ENCODE results near the gene NLGN1. TPM values are rescaled to one million over a fixed set of nuclear protein-coding genes. Genes with fewer than 3 reads are reported as not detected.

The NLGN1 gene
- total and polyA plus RNA-seq, 2 experiments from 2014 or later, result 5.3 to 10.9 TPM

DNA sequence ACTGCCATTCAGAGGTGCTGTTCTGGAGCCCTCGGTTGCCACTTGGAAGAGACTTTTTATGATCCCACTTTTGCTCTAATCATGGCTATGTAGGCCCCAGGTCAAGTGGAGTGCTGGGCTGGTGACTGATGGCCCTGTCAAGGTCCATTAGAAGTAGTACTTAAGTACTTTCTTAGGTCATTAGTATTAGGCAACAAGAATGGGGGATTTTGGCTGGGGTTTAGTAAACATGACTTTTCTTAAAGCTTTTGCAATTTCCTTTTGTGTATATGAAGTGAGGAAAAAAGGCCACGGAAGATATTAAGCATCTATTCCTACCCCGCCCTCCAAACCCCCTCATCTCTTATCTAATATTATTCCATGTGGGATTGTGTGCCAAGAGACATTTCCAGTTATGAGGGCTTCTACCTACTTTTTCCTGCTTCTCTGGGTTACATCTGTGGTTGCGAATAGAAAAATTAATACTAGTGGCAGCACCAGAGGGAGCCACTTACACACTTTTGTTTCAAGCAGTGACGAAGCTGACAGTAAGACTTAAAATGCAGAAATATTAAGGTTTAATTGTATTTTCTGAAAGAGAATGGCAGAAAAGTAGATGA is 13.9 kb downstream of the NLGN1 start:
- peak; percentile 48 to 64 for DNase-seq (ENCODE audit: low read depth in 1 of 2, low spot score in 1 of 2)
- Histone ChIP-seq H3K9me3 (ENCODE audit: low read depth) (no peaks in the 10 kb centered on the region), H3K4me1 (ENCODE audit: low read depth) (peaks cover 12% of the 10 kb centered on the region), H3K27me3 (no peaks in the 10 kb centered on the region), H3K4me3 (no peak overlapping the region), H3K36me3 (no peaks in the 10 kb centered on the region), H3K27ac (no peak overlapping the region)
- TF ChIP-seq CTCF (IDR thresholded peaks at IDR 0.05; ENCODE audit: low read depth, low read length), result peak; percentile 49

DNA sequence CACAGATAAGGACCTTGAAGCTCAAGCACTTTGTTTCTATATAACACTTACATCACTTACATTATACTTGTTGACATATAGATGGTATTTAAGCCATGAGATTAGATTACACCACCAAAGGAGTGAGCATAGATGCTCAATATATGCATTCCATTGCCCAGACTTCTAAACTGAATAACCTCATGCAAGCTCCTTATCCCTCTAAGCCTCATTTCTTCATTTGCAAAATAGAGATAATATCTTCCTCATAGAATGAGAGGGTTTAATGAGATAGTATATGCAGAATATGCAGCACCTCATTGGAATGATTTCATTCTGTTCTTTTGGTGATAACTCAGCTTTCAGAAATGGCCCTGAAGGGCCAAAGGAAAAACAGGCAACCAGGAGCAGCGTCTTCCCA is 18.5 kb downstream of the NLGN1 start:
- Histone ChIP-seq H3K27me3 (no peaks in the 10 kb centered on the region), H3K9me3 (ENCODE audit: low read depth) (no peaks in the 10 kb centered on the region), H3K4me1 (ENCODE audit: low read depth) (peaks cover 5% of the 10 kb centered on the region), H3K27ac (no peak overlapping the region), H3K4me3 (no peak overlapping the region), H3K36me3 (no peaks in the 10 kb centered on the region)
- no peak for TF ChIP-seq CTCF (IDR thresholded peaks at IDR 0.05; ENCODE audit: low read depth, low read length)
- no peak for DNase-seq (ENCODE audit: low read depth in 1 of 2, low spot score in 1 of 2)

DNA sequence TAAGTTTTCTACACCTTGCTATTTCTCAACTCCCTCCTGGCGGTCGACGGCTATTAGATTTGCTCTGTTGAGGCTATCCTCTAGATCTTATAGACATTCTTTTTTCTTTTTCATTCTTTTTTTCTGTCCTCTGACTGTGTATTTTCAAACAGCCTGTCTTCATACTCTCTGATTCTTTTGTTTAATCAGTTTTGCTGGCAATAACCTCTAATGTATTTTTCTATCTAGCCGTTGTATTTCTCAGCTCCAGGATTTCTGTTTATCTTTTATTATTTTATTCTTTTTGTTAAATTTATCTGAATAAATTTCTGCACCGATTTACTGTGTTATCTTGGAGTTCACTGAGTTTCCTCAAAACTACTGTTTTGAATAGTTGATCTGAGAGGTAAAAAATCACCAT is 31.5 kb downstream of the NLGN1 start:
- H3K4me3 ChIP-seq, result no peak overlapping the region
- no peak for TF ChIP-seq CTCF (IDR thresholded peaks at IDR 0.05; ENCODE audit: low read depth, low read length)
- H3K27ac ChIP-seq, result no peak overlapping the region
- no peaks in the 10 kb centered on the region for H3K36me3 ChIP-seq
- no peak for DNase-seq (ENCODE audit: low read depth in 1 of 2, low spot score in 1 of 2)
- no peaks in the 10 kb centered on the region for H3K9me3 ChIP-seq (ENCODE audit: low read depth)
- no peaks in the 10 kb centered on the region for H3K27me3 ChIP-seq
- no peaks in the 10 kb centered on the region for H3K4me1 ChIP-seq (ENCODE audit: low read depth)

GRCh38 chr3:173429527-173429926 is 32.0 kb downstream of the NLGN1 start:
- H3K9me3 ChIP-seq (ENCODE audit: low read depth), result no peaks in the 10 kb centered on the region
- H3K36me3 ChIP-seq, result no peaks in the 10 kb centered on the region
- H3K4me1 ChIP-seq (ENCODE audit: low read depth), result no peaks in the 10 kb centered on the region
- no peak for DNase-seq (ENCODE audit: low read depth in 1 of 2, low spot score in 1 of 2)
- H3K27me3 ChIP-seq, result no peaks in the 10 kb centered on the region
- H3K27ac ChIP-seq, result no peak overlapping the region
- TF ChIP-seq CTCF (IDR thresholded peaks at IDR 0.05; ENCODE audit: low read depth, low read length), result no peak
- no peak overlapping the region for H3K4me3 ChIP-seq

DNA sequence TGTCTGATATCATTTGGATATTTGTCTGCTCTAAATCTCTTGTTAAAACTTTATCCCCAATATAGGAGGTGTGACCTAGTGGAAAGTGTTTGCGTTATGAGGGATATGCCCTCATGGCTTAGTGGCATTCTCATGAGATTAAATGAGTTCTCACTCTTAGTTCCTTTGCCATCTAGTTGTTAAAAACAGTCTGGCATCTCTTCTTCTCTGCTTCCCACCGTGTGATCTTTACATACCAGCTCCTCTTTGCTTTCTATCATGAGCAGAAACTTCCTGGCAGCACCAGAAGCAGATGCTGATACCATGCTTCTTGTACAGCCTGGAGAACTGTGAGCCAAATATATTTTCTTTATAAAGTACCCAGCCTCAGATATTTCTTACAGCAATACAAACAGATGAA is 33.0 kb downstream of the NLGN1 start:
- Histone ChIP-seq H3K4me3 (no peak overlapping the region), H3K36me3 (no peaks in the 10 kb centered on the region)
- no peak for TF ChIP-seq CTCF (IDR thresholded peaks at IDR 0.05; ENCODE audit: low read depth, low read length)

More for the DNA sequence above, 33.0 kb downstream of the NLGN1 start:
- Histone ChIP-seq H3K27me3 (no peaks in the 10 kb centered on the region), H3K4me1 (ENCODE audit: low read depth) (no peaks in the 10 kb centered on the region), H3K27ac (no peak overlapping the region), H3K9me3 (ENCODE audit: low read depth) (no peaks in the 10 kb centered on the region)
- no peak for DNase-seq (ENCODE audit: low read depth in 1 of 2, low spot score in 1 of 2)

Measured in cardiac muscle cell (in vitro differentiated cells and primary cell).